Neural progenitor cell (in vitro differentiated cells): ENCODE results near the gene NLRP3.

Source experiments
- EZH2 ChIP-seq: fragments of 200-600 bp; sonication (generic); IDR thresholded peaks from 2 replicates; pipeline ENCODE4 v1.6.1; 2017; ENCODE audit warnings: antibody characterized with exemption, mild to moderate bottlenecking, moderate library complexity
- EZH2phosphoT487 ChIP-seq: fragments of 200-600 bp; sonication (generic); IDR thresholded peaks from 2 replicates; pipeline ENCODE4 v1.6.1; 2017; ENCODE audit warnings: antibody characterized with exemption
- TF ChIP-seq, protein P1 (sequence below): fragments of 200-600 bp; sonication (generic); IDR thresholded peaks from 2 replicates; pipeline ENCODE4 v1.5.1; 2017; ENCODE audit warnings: antibody characterized with exemption, mild to moderate bottlenecking

DNA sequence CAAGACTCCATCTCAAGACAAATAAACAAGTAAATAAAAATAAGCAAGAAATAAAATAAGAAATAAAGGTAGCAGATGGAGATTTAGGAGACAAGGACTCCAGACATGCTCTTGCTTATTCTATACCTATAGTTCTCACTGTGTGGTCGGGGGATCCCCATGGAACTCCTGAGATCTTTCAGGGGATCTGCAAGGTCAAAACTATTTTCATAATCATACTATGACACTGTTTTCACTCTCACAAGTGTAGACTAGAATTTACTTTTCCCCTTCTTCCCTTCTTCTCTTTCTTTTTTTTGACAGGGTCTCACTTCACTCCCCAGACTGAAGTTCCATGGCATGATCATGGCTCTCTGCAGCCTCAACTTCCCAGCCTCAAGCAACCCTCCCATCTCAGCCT, 29.8 kb upstream of the NLRP3 start:
- no peak for TF ChIP-seq EZH2
- TF ChIP-seq, protein P1, sequence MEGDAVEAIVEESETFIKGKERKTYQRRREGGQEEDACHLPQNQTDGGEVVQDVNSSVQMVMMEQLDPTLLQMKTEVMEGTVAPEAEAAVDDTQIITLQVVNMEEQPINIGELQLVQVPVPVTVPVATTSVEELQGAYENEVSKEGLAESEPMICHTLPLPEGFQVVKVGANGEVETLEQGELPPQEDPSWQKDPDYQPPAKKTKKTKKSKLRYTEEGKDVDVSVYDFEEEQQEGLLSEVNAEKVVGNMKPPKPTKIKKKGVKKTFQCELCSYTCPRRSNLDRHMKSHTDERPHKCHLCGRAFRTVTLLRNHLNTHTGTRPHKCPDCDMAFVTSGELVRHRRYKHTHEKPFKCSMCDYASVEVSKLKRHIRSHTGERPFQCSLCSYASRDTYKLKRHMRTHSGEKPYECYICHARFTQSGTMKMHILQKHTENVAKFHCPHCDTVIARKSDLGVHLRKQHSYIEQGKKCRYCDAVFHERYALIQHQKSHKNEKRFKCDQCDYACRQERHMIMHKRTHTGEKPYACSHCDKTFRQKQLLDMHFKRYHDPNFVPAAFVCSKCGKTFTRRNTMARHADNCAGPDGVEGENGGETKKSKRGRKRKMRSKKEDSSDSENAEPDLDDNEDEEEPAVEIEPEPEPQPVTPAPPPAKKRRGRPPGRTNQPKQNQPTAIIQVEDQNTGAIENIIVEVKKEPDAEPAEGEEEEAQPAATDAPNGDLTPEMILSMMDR: no peak
- TF ChIP-seq EZH2phosphoT487: no peak
